Astrocyte (in vitro differentiated cells and primary cell): Measurements from ENCODE around the gene GGTLC2.

Experiments
- EZH2 ChIP-seq: IDR thresholded peaks from 2 replicates; pipeline ENCODE4 v1.6.1; 2012; ENCODE audit warnings: mild to moderate bottlenecking, low read length, inconsistent platforms; ENCODE audit not compliant: insufficient read depth
- TF ChIP-seq, protein P1 (sequence below): IDR thresholded peaks from 2 replicates; pipeline ENCODE4 v1.5.1; 2011; ENCODE audit warnings: low read depth, mild to moderate bottlenecking, inconsistent platforms, low read length, moderate library complexity; ENCODE audit not compliant: insufficient read depth

DNA sequence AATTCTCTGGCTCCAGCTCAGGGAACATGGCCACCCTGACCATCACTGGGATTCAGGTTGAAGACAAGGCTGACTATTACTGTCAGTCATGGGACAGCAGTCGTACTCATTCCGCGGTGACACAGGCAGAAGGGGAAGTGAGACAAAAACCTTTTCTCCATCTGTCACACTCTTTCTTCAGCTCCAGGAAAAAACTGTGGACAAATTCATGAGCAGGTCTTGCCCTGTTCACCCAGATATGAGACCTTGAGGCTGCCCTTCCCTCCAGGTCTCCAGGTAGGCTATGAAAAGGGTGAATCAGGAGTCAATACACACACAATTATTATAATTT is 39.4 kb upstream of the GGTLC2 start:
- TF ChIP-seq, protein P1, sequence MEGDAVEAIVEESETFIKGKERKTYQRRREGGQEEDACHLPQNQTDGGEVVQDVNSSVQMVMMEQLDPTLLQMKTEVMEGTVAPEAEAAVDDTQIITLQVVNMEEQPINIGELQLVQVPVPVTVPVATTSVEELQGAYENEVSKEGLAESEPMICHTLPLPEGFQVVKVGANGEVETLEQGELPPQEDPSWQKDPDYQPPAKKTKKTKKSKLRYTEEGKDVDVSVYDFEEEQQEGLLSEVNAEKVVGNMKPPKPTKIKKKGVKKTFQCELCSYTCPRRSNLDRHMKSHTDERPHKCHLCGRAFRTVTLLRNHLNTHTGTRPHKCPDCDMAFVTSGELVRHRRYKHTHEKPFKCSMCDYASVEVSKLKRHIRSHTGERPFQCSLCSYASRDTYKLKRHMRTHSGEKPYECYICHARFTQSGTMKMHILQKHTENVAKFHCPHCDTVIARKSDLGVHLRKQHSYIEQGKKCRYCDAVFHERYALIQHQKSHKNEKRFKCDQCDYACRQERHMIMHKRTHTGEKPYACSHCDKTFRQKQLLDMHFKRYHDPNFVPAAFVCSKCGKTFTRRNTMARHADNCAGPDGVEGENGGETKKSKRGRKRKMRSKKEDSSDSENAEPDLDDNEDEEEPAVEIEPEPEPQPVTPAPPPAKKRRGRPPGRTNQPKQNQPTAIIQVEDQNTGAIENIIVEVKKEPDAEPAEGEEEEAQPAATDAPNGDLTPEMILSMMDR, result no peak
- TF ChIP-seq EZH2, result no peak
